SU-DHL-6 (cell line): ENCODE measurements around the gene BNC2.

ENCODE experiments used
- H2AFZ ChIP-seq: fragments of 200-600 bp; sonication (generic); 2 replicates; pipeline ENCODE4 v1.6.1; 2014; ENCODE audit warnings: low read depth, mild to moderate bottlenecking, moderate library complexity, mixed read lengths, antibody characterized with exemption, low read length; ENCODE audit not compliant: severe bottlenecking
- H3F3A ChIP-seq: fragments of 200-600 bp; shearing (Covaris generic); 2 replicates; pipeline ENCODE4 v1.6.0; 2016; ENCODE audit warnings: antibody characterized with exemption, mild to moderate bottlenecking; ENCODE audit not compliant: insufficient read depth
- H3K27ac ChIP-seq: fragments of 200-600 bp; sonication (generic); 2 replicates; pipeline ENCODE4 v1.5.1; 2016; ENCODE audit warnings: low read depth, mild to moderate bottlenecking, low read length, moderate library complexity, mixed read lengths
- H3K27me3 ChIP-seq: fragments of 200-600 bp; sonication (generic), shearing (Covaris generic); 2 replicates; pipeline ENCODE4 v1.6.0; 2014; ENCODE audit warnings: mild to moderate bottlenecking, low read length
- H3K36me3 ChIP-seq: fragments of 200-600 bp; sonication (generic); 2 replicates; pipeline ENCODE4 v1.6.1; 2014; ENCODE audit warnings: mild to moderate bottlenecking, low read length, mixed read lengths
- H3K4me2 ChIP-seq: fragments of 300-600, 200-600 bp; shearing (Covaris generic), sonication (generic); 2 replicates; pipeline ENCODE4 v1.6.0; 2014; ENCODE audit warnings: low read length, low read depth, mild to moderate bottlenecking; ENCODE audit not compliant: poor library complexity, severe bottlenecking
- H3K4me3 ChIP-seq: fragments of 200-600 bp; sonication (generic); 2 replicates; pipeline ENCODE4 v1.5.1; 2014; ENCODE audit warnings: antibody characterized with exemption, low read length, mild to moderate bottlenecking, mixed read lengths; ENCODE audit not compliant: insufficient read depth, poor library complexity, severe bottlenecking
- H3K79me2 ChIP-seq: fragments of 200-600 bp; sonication (generic); 2 replicates; pipeline ENCODE4 v1.6.1; 2014; ENCODE audit warnings: mild to moderate bottlenecking, low read length, moderate library complexity; ENCODE audit not compliant: insufficient read depth
- H3K9ac ChIP-seq: fragments of 200-600 bp; sonication (generic); 2 replicates; pipeline ENCODE4 v1.7.0; 2014; ENCODE audit warnings: mild to moderate bottlenecking, low read length
- H3K9me2 ChIP-seq: fragments of 200-600 bp; sonication (generic); replicated peaks from 2 replicates; pipeline ENCODE4 v1.6.1; 2014; ENCODE audit warnings: low read length; ENCODE audit not compliant: insufficient read depth
- H3K9me3 ChIP-seq: fragments of 200-600 bp; sonication (generic); 2 replicates; pipeline ENCODE4 v1.6.1; 2014; ENCODE audit warnings: low read length, mixed read lengths; ENCODE audit not compliant: insufficient read depth
- H4K20me1 ChIP-seq: fragments of 200-600 bp; sonication (generic); 2 replicates; pipeline ENCODE4 v1.6.1; 2014; ENCODE audit warnings: low read depth, mild to moderate bottlenecking, antibody characterized with exemption, low read length, moderate library complexity, mixed read lengths
- CTCF ChIP-seq: fragments of 200-600 bp; sonication (generic); IDR thresholded peaks from one replicate; pipeline ENCODE4 v1.5.1; 2017; ENCODE audit warnings: antibody characterized with exemption, mild to moderate bottlenecking, low read length, moderate library complexity; ENCODE audit not compliant: insufficient read depth, poor library complexity, severe bottlenecking
- EZH2phosphoT487 ChIP-seq: fragments of 200-600 bp; sonication (generic), shearing (Covaris generic); conservative IDR thresholded peaks from 2 replicates; pipeline ENCODE4 v1.6.1; 2018; ENCODE audit warnings: mild to moderate bottlenecking, antibody characterized with exemption, low read length, moderate library complexity, mixed read lengths

The BNC2 gene

DNA sequence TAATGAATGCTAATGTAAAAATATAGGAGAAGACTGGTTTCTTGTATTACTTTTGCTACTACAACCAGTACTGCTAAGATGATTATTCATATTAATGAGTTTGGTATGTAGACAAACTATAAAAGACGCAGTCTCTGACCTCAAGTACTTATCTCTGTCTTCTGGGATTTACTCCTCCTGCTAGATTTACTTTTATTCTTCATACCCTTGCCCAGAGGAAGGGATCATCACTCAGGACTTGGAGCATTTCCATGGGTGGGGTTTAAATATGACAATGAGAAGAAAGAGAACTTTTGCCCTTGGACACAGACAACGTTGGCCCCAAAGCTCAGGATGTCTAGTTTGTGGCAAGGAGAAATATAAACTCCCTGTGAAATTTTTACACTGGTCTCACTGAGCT is 126.1 kb downstream of the BNC2 start:
- Histone ChIP-seq H3K36me3 (no peaks in the 10 kb centered on the region), H3K27me3 (no peaks in the 10 kb centered on the region), H3K4me2 (no peak overlapping the region), H3K79me2 (no peaks in the 10 kb centered on the region), H3K9me3 (no peaks in the 10 kb centered on the region), H2AFZ (no peak overlapping the region), H3K9ac (no peak overlapping the region), H3F3A (no peaks in the 10 kb centered on the region), H4K20me1 (no peaks in the 10 kb centered on the region), H3K27ac (no peak overlapping the region), H3K9me2 (no peaks in the 10 kb centered on the region), H3K4me3 (no peak overlapping the region)
- no peak for TF ChIP-seq EZH2phosphoT487
- no peak for TF ChIP-seq CTCF

- no peaks in the 10 kb centered on the region for H4K20me1 ChIP-seq
- TF ChIP-seq CTCF = no peak
- no peak for TF ChIP-seq EZH2phosphoT487
- no peaks in the 10 kb centered on the region for H3K79me2 ChIP-seq
- H3K9me2 ChIP-seq = no peaks in the 10 kb centered on the region
- no peaks in the 10 kb centered on the region for H3K36me3 ChIP-seq
- no peak overlapping the region for H2AFZ ChIP-seq
- no peak overlapping the region for H3K4me2 ChIP-seq
- no peak overlapping the region for H3K27ac ChIP-seq
- no peaks in the 10 kb centered on the region for H3K9me3 ChIP-seq
- no peak overlapping the region for H3K9ac ChIP-seq
- no peak overlapping the region for H3K4me3 ChIP-seq
- no peaks in the 10 kb centered on the region for H3K27me3 ChIP-seq
- H3F3A ChIP-seq = no peaks in the 10 kb centered on the region
Observed at GRCh38 chr9:16743375-16743774, 127.1 kb downstream of the BNC2 start.

- no peak overlapping the region for H3K27ac ChIP-seq
- H3K9me3 ChIP-seq = no peaks in the 10 kb centered on the region
- H3K9me2 ChIP-seq = no peaks in the 10 kb centered on the region
- no peak overlapping the region for H3K9ac ChIP-seq
- no peaks in the 10 kb centered on the region for H3K79me2 ChIP-seq
- TF ChIP-seq EZH2phosphoT487 (no peak), CTCF (no peak)
- no peaks in the 10 kb centered on the region for H3F3A ChIP-seq
- H3K36me3 ChIP-seq = no peaks in the 10 kb centered on the region
- no peaks in the 10 kb centered on the region for H4K20me1 ChIP-seq
- H3K4me2 ChIP-seq = no peak overlapping the region
- no peaks in the 10 kb centered on the region for H3K27me3 ChIP-seq
- no peak overlapping the region for H2AFZ ChIP-seq
- H3K4me3 ChIP-seq = no peak overlapping the region
Observed at GRCh38 chr9:16735001-16735400, 135.5 kb downstream of the BNC2 start.

DNA sequence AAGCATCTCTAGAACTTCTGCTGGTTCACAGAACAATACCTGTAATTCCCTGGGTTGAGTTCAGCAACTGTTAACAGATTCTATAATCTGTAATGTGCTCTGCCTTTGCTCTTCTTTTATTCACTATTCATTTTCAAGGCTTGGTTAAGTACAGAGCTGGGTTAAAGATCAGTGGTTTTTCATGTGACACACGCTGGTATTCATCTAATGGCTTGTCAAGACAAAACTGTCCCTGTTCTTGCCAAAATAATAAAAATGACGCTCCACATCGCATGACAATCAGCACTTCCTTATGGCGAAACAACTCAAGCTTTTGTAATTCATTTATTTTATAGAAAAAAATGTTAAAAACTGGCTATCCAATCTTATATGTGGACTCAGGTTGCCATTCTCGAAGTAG is 137.9 kb downstream of the BNC2 start:
- H3K4me2 ChIP-seq = no peak overlapping the region
- no peaks in the 10 kb centered on the region for H3K27me3 ChIP-seq
- no peaks in the 10 kb centered on the region for H3K9me3 ChIP-seq
- no peaks in the 10 kb centered on the region for H3K9me2 ChIP-seq
- TF ChIP-seq EZH2phosphoT487 (no peak), CTCF (no peak)
- H3F3A ChIP-seq = no peaks in the 10 kb centered on the region
- no peak overlapping the region for H3K27ac ChIP-seq
- no peak overlapping the region for H3K9ac ChIP-seq
- no peaks in the 10 kb centered on the region for H4K20me1 ChIP-seq
- no peaks in the 10 kb centered on the region for H3K36me3 ChIP-seq
- H2AFZ ChIP-seq = no peak overlapping the region
- H3K79me2 ChIP-seq = no peaks in the 10 kb centered on the region
- no peak overlapping the region for H3K4me3 ChIP-seq
